Endothelial cell of coronary artery (primary cell): ENCODE results near the gene WDR43. TPM values are rescaled to one million over a fixed set of nuclear protein-coding genes. Genes with fewer than 3 reads are reported as not detected.

Source experiments
- total RNA-seq: library from RNA; depleted of rRNA; stranded (reverse); fragments of >200 nt; gene quantifications from 2 replicates; pipeline ENCODE4 v1.2.3, GENCODE V29; 2014

WDR43 gene, protein sequence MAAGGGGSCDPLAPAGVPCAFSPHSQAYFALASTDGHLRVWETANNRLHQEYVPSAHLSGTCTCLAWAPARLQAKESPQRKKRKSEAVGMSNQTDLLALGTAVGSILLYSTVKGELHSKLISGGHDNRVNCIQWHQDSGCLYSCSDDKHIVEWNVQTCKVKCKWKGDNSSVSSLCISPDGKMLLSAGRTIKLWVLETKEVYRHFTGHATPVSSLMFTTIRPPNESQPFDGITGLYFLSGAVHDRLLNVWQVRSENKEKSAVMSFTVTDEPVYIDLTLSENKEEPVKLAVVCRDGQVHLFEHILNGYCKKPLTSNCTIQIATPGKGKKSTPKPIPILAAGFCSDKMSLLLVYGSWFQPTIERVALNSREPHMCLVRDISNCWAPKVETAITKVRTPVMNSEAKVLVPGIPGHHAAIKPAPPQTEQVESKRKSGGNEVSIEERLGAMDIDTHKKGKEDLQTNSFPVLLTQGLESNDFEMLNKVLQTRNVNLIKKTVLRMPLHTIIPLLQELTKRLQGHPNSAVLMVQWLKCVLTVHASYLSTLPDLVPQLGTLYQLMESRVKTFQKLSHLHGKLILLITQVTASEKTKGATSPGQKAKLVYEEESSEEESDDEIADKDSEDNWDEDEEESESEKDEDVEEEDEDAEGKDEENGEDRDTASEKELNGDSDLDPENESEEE
- 75.0 and 80.2 TPM in 2 replicates for total RNA-seq

DNA sequence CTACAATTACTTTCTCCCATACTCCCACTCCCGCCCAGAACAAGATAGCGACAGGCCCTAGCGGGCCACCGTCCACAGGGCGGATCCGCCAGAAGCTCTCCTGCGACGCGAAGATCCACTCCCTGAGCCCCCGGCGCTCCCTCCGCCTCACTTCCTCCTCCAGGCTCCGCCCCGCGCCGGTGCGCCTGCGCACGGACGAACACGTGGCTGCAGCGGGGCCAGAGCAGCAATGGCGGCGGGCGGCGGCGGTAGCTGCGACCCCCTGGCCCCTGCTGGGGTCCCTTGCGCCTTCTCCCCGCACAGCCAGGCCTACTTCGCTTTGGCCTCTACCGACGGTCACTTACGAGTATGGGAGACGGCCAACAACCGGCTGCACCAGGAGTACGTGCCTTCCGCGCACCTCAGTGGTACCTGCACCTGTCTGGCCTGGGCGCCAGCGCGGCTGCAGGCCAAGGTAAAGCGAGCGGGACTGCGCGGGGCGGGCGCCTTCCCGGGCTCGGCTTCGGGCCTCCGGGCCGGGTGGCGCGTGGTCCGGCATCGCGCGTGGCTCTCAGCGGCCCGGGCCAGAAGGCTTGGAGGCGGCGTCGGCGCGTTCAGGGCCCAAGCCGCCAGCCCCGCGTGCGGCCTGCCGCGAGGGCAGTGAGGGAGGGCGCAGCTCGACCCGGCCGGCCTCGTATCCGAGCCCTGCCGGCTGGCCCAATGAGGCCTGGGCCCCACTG, at the start of gene WDR43:
WDR43 (plus strand) TSS at position 198 of the 719 bp plus-strand sequence; CDS start at position 230, 32 bp downstream.

DNA sequence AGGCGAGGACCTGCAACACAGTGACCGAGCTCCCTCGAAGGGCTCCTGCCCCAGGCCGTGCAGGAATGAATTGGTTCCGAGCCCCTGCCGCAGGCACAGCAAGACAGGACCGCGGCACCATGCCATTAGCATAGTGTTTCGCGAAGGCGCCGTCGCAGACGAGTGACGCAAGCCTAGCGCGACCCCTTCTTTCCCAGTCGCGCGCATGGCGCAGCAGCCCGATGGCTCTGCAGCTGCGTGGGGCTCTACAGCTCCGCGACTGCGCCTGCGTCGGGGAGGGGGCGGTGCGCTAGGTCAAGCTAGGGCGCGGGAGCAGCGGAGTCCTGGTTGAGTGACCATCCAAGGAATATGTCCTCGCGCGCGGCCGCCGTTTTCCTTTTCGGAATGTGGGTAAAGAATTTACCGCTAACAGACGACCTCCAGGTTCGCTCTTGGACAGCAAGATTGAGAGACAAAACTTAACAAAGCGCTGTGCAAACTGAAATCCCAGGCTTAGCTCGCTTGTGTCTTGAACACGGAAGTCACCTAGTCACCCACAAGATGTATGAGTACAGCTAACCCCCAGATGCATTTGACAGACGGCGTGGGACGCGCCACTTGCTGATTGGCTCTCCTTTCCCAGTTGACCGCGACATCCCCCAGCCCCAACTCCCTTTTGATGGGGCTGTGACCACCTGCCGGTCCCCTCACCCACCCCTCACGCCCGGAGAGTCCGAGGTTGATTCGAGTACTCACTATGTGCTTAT, 24.1 kb upstream of the WDR43 start, which contains the start of gene TRMT61B:
TRMT61B (minus strand) TSS at position 164 of the 746 bp plus-strand sequence; CDS start at position 132, 32 bp downstream.

DNA sequence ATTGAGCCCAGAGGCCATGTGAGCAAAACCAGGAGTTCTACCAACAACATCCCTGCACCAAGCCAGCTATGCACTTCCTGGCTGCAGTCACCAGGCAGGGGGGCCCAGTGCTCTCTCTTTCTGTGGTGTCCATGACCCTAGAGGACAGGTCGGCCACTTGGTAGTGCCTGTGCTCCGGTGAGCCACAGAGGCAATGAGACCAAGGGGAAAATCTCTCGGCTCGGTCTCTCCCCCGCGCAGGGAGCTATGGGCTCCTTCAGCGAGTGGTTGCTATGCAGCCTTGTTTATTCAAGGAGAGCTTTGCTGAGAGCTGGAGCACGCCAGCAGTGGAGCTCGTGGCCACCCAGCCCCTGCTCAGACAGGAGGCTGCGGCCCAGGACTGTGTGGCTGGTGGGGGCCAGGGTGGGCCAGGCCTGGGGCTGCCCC, 86.6 kb downstream of the WDR43 start, which contains the start of gene TOGARAM2:
TOGARAM2 (plus strand) TSS at position 283 of the 426 bp plus-strand sequence. CDS start 13,537 bp downstream, outside the sequence.

Other genes with a start within 250 kb of the WDR43 start
- gene PPP1CB, start 142.8 kb upstream of the WDR43 start, total RNA-seq = 124 TPM in 2 replicates
- 0.81 and 1.3 TPM in 2 replicates for gene SPDYA, start 83.8 kb upstream of the WDR43 start, total RNA-seq
- 12.7 and 13.9 TPM in 2 replicates for gene TRMT61B, start 24.4 kb upstream of the WDR43 start, total RNA-seq
- gene TOGARAM2, start 86.6 kb downstream of the WDR43 start, total RNA-seq = under 0.01 TPM in 2 replicates
- gene PCARE, start 179.9 kb downstream of the WDR43 start, total RNA-seq = under 0.01 TPM in 1 of 2 replicates, not detected in the other
- gene CLIP4, start 220.7 kb downstream of the WDR43 start, total RNA-seq = 22.4 and 39.9 TPM in 2 replicates